Endothelial cell of umbilical vein (primary cell): ENCODE measurements around the gene MAN2B2.

ENCODE experiments used
- EZH2 ChIP-seq: IDR thresholded peaks from 2 replicates; pipeline ENCODE4 v1.6.1; 2012; ENCODE audit warnings: borderline replicate concordance, low read depth, mild to moderate bottlenecking, moderate library complexity, low read length, inconsistent platforms; ENCODE audit not compliant: severe bottlenecking
- GATA2 ChIP-seq: IDR thresholded peaks from 2 replicates; pipeline ENCODE4 v1.7.0; 2011; ENCODE audit warnings: low read depth, mild to moderate bottlenecking, moderate library complexity, mixed read lengths, low read length; ENCODE audit not compliant: insufficient read length, insufficient read depth
- JUN ChIP-seq: IDR thresholded peaks from 2 replicates; pipeline ENCODE4 v1.6.1; 2011; ENCODE audit warnings: borderline replicate concordance, low read depth; ENCODE audit not compliant: insufficient read length, insufficient read depth
- MYC ChIP-seq: IDR thresholded peaks from one replicate; pipeline ENCODE4 v1.6.1; 2011; ENCODE audit warnings: mild to moderate bottlenecking, low read depth, low read length
- POLR2A ChIP-seq: IDR thresholded peaks from 2 replicates; pipeline ENCODE4 v1.6.1; 2012; ENCODE audit warnings: low read depth, mild to moderate bottlenecking, control low read depth, low read length
- POLR2AphosphoS5 ChIP-seq: IDR thresholded peaks from 2 replicates; pipeline ENCODE4 v1.6.1; 2012; ENCODE audit warnings: low read depth, mild to moderate bottlenecking, control low read depth, low read length, moderate library complexity; ENCODE audit not compliant: insufficient read depth
- TF ChIP-seq, protein P1 (sequence below), 2 donors: IDR thresholded peaks; 1 replicate in 1 of 2; 2 replicates in 1 of 2; pipeline ENCODE4 v1.5.1; 2011; ENCODE audit warnings: low read length in 2 of 2, mild to moderate bottlenecking in 2 of 2, moderate library complexity in 2 of 2, control low read depth in 1 of 2, inconsistent platforms in 1 of 2, low read depth in 1 of 2; ENCODE audit not compliant: insufficient read depth in 1 of 2; ENCODE audit errors: extremely low read depth in 1 of 2
- TF ChIP-seq, protein P2 (sequence below): IDR thresholded peaks from 2 replicates; pipeline ENCODE4 v1.6.1; 2011; ENCODE audit not compliant: insufficient read depth, insufficient read length

- no peak for TF ChIP-seq POLR2A
- TF ChIP-seq, protein P1, sequence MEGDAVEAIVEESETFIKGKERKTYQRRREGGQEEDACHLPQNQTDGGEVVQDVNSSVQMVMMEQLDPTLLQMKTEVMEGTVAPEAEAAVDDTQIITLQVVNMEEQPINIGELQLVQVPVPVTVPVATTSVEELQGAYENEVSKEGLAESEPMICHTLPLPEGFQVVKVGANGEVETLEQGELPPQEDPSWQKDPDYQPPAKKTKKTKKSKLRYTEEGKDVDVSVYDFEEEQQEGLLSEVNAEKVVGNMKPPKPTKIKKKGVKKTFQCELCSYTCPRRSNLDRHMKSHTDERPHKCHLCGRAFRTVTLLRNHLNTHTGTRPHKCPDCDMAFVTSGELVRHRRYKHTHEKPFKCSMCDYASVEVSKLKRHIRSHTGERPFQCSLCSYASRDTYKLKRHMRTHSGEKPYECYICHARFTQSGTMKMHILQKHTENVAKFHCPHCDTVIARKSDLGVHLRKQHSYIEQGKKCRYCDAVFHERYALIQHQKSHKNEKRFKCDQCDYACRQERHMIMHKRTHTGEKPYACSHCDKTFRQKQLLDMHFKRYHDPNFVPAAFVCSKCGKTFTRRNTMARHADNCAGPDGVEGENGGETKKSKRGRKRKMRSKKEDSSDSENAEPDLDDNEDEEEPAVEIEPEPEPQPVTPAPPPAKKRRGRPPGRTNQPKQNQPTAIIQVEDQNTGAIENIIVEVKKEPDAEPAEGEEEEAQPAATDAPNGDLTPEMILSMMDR (IDR thresholded peaks at IDR 0.05; ENCODE audit: extremely low read depth in 1 of 2, insufficient read depth in 1 of 2, low read depth in 1 of 2, low read length in 2 of 2) = no peak
- TF ChIP-seq JUN = no peak
- no peak for TF ChIP-seq POLR2AphosphoS5
- TF ChIP-seq EZH2 = no peak
- TF ChIP-seq, protein P2, sequence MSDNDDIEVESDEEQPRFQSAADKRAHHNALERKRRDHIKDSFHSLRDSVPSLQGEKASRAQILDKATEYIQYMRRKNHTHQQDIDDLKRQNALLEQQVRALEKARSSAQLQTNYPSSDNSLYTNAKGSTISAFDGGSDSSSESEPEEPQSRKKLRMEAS = no peak
- no peak for TF ChIP-seq GATA2
- no peak for TF ChIP-seq MYC
These were observed 16.3 kb downstream of the MAN2B2 start for GRCh38 chr4:6591313-6591712.
